SK-N-SH (cell line): ENCODE data around the gene ELAC1.

Experiments used
- CHD2 ChIP-seq: fragments of 150-350 bp; IDR thresholded peaks from 2 replicates; pipeline ENCODE4 v1.6.1; 2018; ENCODE audit warnings: low read length; ENCODE audit not compliant: partially characterized antibody
- CTCF ChIP-seq: fragments of 200-600 bp; sonication (generic); IDR thresholded peaks from 2 replicates; pipeline ENCODE4 v1.6.1; 2017; ENCODE audit warnings: antibody characterized with exemption, mild to moderate bottlenecking, moderate library complexity
- FOXJ3 ChIP-seq: sonication (generic); formaldehyde crosslinking; IDR thresholded peaks from 2 replicates; pipeline ENCODE4 v1.5.1; 2020; ENCODE audit warnings: mild to moderate bottlenecking, missing genetic modification reagents
- NFIC ChIP-seq: IDR thresholded peaks from 2 replicates; pipeline ENCODE4 v1.4.0; 2012; ENCODE audit warnings: borderline replicate concordance

GRCh38 chr18:50955253-50955652, 12.6 kb upstream of the ELAC1 start:
- TF ChIP-seq FOXJ3 (CRISPR knock-in tag) (no peak), CTCF (no peak), NFIC (no peak), CHD2 (no peak)
